ENCODE measurements around the gene PRDX2. TPM values are rescaled to one million over a fixed set of nuclear protein-coding genes. Genes with fewer than 3 reads are reported as not detected.

The PRDX2 gene
- total and polyA plus RNA-seq, 10 of the 15 experiments (the other 5 are each of a cell fraction or from before 2014, with no cell fraction given), result 93.0 to 812 (median 344) TPM

- no peaks in the 10 kb centered on the region for H3K27me3 ChIP-seq (replicated peaks in 1 of 2; ENCODE audit: control insufficient read depth in 2 of 2, insufficient read depth in 2 of 2, low read length in 1 of 2)
Measured at GRCh38 chr19:12750851-12751250, 50.7 kb downstream of the PRDX2 start.

More at GRCh38 chr19:12750851-12751250, 50.7 kb downstream of the PRDX2 start:
- H2AFZ ChIP-seq (ENCODE audit: control insufficient read depth, low read depth, low read length), result no peak overlapping the region
- ATAC-seq (no peak), FAIRE-seq (no peak), DNase-seq (ENCODE audit: low read depth, low spot score) (no peak)
- H3K4me1 ChIP-seq (ENCODE audit: control insufficient read depth, insufficient read depth, low read length), result no peaks in the 10 kb centered on the region
- RAD21 ChIA-PET (ENCODE audit: unreplicated experiment), result no interaction called here
- no peaks in the 10 kb centered on the region for H3K79me2 ChIP-seq (ENCODE audit: control insufficient read depth, insufficient read depth, low read length)
- H3K9me3 ChIP-seq (replicated peaks; ENCODE audit: control insufficient read depth, insufficient read depth, low read length), result peaks cover 11% of the 10 kb centered on the region; the same call in 1 of the 3 replicates
- no TSS peak for BruUV-seq (replicated peaks)
- CTCF ChIA-PET, result no interaction called here
- H3K36me3 ChIP-seq (ENCODE audit: control insufficient read depth in 2 of 2, insufficient read depth in 2 of 2, low read length in 1 of 2), result peaks cover 0 to 6% of the 10 kb centered on the region in 2 experiments; a peak in 2 of 4 replicates
- no peak overlapping the region for H3K9ac ChIP-seq (ENCODE audit: control insufficient read depth, insufficient read depth, low read length)
- no peaks in the 10 kb centered on the region for H4K20me1 ChIP-seq (ENCODE audit: control insufficient read depth, insufficient read depth)
- no peak overlapping the region for H3K4me2 ChIP-seq (ENCODE audit: control insufficient read depth, insufficient read depth)
- 27% methylated on average over 9 of the region's 9 CpGs for WGBS (ENCODE audit: insufficient coverage, insufficient replicate concordance, low lambda C conversion rate, missing lambda C conversion rate)
- TF ChIP-seq FOXK2 (IDR thresholded peaks at IDR 0.05) (no peak), TCF3 (IDR thresholded peaks at IDR 0.05; ENCODE audit: borderline replicate concordance, insufficient read depth, low read depth, low read length) (no peak), RBBP5 (conservative IDR thresholded peaks at IDR 0.05) (no peak), ZBTB11 (CRISPR knock-in tag; IDR thresholded peaks at IDR 0.05) (no peak), SMC3 (IDR thresholded peaks at IDR 0.05; ENCODE audit: borderline replicate concordance, low read length) (no peak), MEF2B (IDR thresholded peaks at IDR 0.05; ENCODE audit: partially characterized antibody, poor library complexity, severe bottlenecking) (no peak), ELK1 (IDR thresholded peaks at IDR 0.05; ENCODE audit: low read depth, low read length) (no peak), ETV6 (conservative IDR thresholded peaks at IDR 0.05 in 1 of 2, IDR thresholded peaks at IDR 0.05 in 1 of 2; ENCODE audit: borderline replicate concordance in 1 of 2, low read depth in 1 of 2) (no peak), NKRF (conservative IDR thresholded peaks at IDR 0.05) (no peak), KLF5 (IDR thresholded peaks at IDR 0.05; ENCODE audit: partially characterized antibody) (no peak), TBL1XR1 (IDR thresholded peaks at IDR 0.05; ENCODE audit: low read depth, low read length) (no peak), MYC (IDR thresholded peaks at IDR 0.05; ENCODE audit: insufficient read depth, insufficient read length, insufficient replicate concordance, low read length, severe bottlenecking) (no peak), JUND (IDR thresholded peaks at IDR 0.05; ENCODE audit: low read depth, low read length) (no peak)
- intact Hi-C loops (cut with micrococcal nuclease; ENCODE audit: unreplicated experiment) (no loop called here), in situ Hi-C loops (cut with MboI) (no loop called here)
- SMC1A ChIA-PET (ENCODE audit: uncharacterized antibody, unreplicated experiment), result no interaction called here
- H3K4me3 ChIP-seq, result no peak overlapping the region
- H3K27ac ChIP-seq (ENCODE audit: control insufficient read depth, insufficient read depth), result no peak overlapping the region
- POLR2A ChIA-PET, result no interaction called here

All from GM12878 (cell line).